Fibroblast of the conjunctiva (primary cell): Measurements from ENCODE around the gene ZCCHC8.

ENCODE experiments used
- DNase-seq: peaks from one replicate; pipeline ENCODE4 v3.0.0-alpha.2; 2010; ENCODE audit warnings: low read depth

ZCCHC8 gene

GRCh38 chr12:122423258-122424165 is 77.2 kb downstream of the ZCCHC8 start:
- DNase-seq: no peak

- no peak for DNase-seq
Observed at GRCh38 chr12:122422730-122423257, 77.9 kb downstream of the ZCCHC8 start.

DNA sequence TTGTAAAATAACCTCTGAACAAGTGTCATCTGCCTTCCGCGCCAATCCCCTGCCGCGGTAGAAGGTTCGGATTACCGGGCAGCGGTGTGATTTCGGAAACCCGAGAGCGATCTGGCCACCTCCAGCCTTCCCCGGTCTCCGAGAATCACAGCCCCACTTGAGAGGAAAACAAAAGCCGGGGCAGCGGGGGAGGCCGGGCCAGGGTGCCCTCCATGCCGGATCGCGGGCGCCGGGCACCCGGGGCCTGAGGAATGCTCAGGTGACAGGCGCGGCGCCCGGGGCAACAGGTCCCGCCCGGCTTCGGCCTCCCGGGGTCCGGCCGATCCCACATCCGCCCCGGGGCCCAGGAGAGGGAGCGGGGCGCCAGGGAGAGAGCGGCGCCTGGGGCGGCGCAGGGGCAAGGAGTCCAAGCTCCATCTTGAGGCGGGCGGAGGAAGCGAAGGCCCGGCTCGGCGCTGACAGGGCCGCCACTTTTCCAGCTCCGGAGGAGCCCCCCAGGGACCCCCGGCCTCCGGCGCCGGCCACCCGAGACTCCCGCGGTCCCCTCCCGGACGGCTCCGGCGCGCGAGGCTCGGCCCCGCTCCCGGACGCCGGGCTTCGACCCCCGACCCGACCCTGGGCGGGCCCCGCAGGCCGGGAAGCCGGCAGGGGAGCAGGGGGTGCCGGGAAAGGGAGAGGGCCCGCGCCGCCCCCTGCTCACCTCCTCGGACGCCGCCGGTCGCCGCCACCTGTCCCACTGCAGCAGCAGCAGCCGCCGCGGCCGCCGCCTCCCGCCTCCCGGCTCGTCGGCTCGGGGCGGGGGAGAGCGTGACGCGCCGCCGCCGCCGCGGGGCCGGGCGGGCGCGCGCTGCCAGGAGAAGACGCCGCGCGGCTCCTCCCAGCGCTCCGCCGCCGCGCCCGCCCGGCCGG is 78.7 kb downstream of the ZCCHC8 start, which contains the start of gene CLIP1:
TSS of gene CLIP1 (minus strand) at position 849 of the 909 bp plus-strand sequence. CDS start 42,217 bp downstream, outside the sequence.
- DNase-seq: no peak
